Measurements from ENCODE around the gene LLGL1.
A peak's percentile ranks its signal among the peaks of the same experiment; 100 is the strongest.

LLGL1 gene

GRCh38 chr17:18225121-18225641 lies at the start of gene LLGL1:
TSS of gene LLGL1 (plus strand) at chr17:18225635. CDS start at chr17:18225683, 48 bp downstream.
- DNase-seq: peak; percentile 97

- peak; percentile 84 for DNase-seq
Observed at GRCh38 chr17:18176176-18176575, 49.3 kb upstream of the LLGL1 start.

- no peak for DNase-seq
Observed at GRCh38 chr17:18177133-18177532, 48.3 kb upstream of the LLGL1 start.

- no peak for DNase-seq
Observed at GRCh38 chr17:18177722-18178121, 47.7 kb upstream of the LLGL1 start.

- DNase-seq: no peak
Observed at GRCh38 chr17:18179196-18179595, 46.2 kb upstream of the LLGL1 start.

GRCh38 chr17:18179804-18180203 lies 45.6 kb upstream of the LLGL1 start:
- no peak for DNase-seq

- DNase-seq: no peak
Observed at GRCh38 chr17:18181358-18181757, 44.1 kb upstream of the LLGL1 start.

GRCh38 chr17:18182110-18182977 lies 43.1 kb upstream of the LLGL1 start:
- no peak for DNase-seq

GRCh38 chr17:18182978-18183333 lies 42.5 kb upstream of the LLGL1 start:
- DNase-seq: peak; percentile 87

GRCh38 chr17:18183334-18184142 lies 41.9 kb upstream of the LLGL1 start, which contains the start of gene ALKBH5:
TSS of gene ALKBH5 (plus strand) at chr17:18183828. CDS start at chr17:18184244, 416 bp downstream.
- peak; percentile 100 for DNase-seq

GRCh38 chr17:18184143-18185031 lies 41.0 kb upstream of the LLGL1 start:
- peak; percentile 78 for DNase-seq

GRCh38 chr17:18185391-18185790 lies 40.0 kb upstream of the LLGL1 start:
- no peak for DNase-seq

GRCh38 chr17:18185832-18186626 lies 39.4 kb upstream of the LLGL1 start:
- peak; percentile 18 for DNase-seq

- no peak for DNase-seq
Observed at GRCh38 chr17:18186627-18186982, 38.8 kb upstream of the LLGL1 start.

GRCh38 chr17:18187226-18187625 lies 38.2 kb upstream of the LLGL1 start:
- no peak for DNase-seq

- no peak for DNase-seq
Observed at GRCh38 chr17:18187821-18188761, 37.3 kb upstream of the LLGL1 start.

GRCh38 chr17:18190628-18191235 lies 34.7 kb upstream of the LLGL1 start:
- peak; percentile 28 for DNase-seq

GRCh38 chr17:18191236-18191667 lies 34.2 kb upstream of the LLGL1 start:
- no peak for DNase-seq

- no peak for DNase-seq
Observed at GRCh38 chr17:18191967-18192366, 33.5 kb upstream of the LLGL1 start.

GRCh38 chr17:18194394-18194793 lies 31.0 kb upstream of the LLGL1 start:
- no peak for DNase-seq

Data from inflammatory macrophage treated with lipopolysaccharide for 4 hours (primary cell).